Measurements from ENCODE around the gene EHD2. TPM values are rescaled to one million over a fixed set of nuclear protein-coding genes. Genes with fewer than 3 reads are reported as not detected.
"Not testable (repeated sequence)": the region's sequence is repeated elsewhere in the genome, so short reads cannot be mapped to it uniquely, and the experiment has no call there.

Gene EHD2
- polyA plus RNA-seq, 1 donor from 2014 or later = not detected

DNA sequence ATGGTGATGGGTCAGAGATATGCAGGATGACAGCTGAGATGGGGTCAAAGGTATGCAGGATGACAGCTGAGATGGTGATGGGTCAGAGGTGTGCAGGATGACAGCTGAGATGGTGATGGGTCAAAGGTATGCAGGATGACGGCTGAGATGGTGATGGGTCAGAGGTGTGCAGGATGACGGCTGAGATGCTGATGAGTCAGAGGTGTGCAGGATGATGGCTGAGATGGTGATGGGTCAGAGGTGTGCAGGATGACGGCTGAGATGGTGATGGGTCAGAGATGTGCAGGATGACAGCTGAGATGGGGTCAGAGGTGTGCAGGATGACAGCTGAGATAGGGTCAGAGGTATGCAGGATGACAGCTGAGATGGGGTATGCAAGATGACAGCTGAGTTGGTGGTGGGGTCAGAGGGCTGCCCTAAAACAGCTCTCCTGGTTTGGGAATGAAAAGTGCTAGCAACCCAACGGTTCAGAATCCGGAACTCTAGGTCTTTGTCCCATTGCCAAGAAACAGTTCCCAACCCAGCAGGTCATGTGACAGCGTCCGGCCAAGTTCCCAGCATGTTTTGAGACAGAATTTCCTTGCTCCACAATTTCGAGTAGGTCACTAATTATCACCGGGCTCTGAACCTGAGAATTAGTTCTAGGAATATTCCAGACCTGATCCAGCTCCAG lies 68.5 kb downstream of the EHD2 start:
- H3K9me3 ChIP-seq (ENCODE audit: low read length) = no peaks in the 10 kb centered on the region
- H3K4me2 ChIP-seq (ENCODE audit: low read length) = no peak overlapping the region
- no peak overlapping the region for H3K4me3 ChIP-seq (ENCODE audit: low read length)
- no peaks in the 10 kb centered on the region for H3K36me3 ChIP-seq (ENCODE audit: insufficient read depth, low read length)
- no peaks in the 10 kb centered on the region for H3F3A ChIP-seq (ENCODE audit: insufficient read depth, low read length, poor library complexity, severe bottlenecking)
- TF ChIP-seq, protein P1, sequence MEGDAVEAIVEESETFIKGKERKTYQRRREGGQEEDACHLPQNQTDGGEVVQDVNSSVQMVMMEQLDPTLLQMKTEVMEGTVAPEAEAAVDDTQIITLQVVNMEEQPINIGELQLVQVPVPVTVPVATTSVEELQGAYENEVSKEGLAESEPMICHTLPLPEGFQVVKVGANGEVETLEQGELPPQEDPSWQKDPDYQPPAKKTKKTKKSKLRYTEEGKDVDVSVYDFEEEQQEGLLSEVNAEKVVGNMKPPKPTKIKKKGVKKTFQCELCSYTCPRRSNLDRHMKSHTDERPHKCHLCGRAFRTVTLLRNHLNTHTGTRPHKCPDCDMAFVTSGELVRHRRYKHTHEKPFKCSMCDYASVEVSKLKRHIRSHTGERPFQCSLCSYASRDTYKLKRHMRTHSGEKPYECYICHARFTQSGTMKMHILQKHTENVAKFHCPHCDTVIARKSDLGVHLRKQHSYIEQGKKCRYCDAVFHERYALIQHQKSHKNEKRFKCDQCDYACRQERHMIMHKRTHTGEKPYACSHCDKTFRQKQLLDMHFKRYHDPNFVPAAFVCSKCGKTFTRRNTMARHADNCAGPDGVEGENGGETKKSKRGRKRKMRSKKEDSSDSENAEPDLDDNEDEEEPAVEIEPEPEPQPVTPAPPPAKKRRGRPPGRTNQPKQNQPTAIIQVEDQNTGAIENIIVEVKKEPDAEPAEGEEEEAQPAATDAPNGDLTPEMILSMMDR (IDR thresholded peaks at IDR 0.05; ENCODE audit: poor library complexity, severe bottlenecking) = no peak
- no peak for TF ChIP-seq SMC3 (conservative IDR thresholded peaks at IDR 0.05; ENCODE audit: poor library complexity)
- no peak overlapping the region for H3K27ac ChIP-seq (ENCODE audit: low read length)
- H3K9me2 ChIP-seq (ENCODE audit: insufficient read depth, low read length) = no peaks in the 10 kb centered on the region
- H4K20me1 ChIP-seq (ENCODE audit: insufficient read depth) = no peaks in the 10 kb centered on the region
- H3K79me2 ChIP-seq (replicated peaks; ENCODE audit: insufficient read depth, low read length) = peaks cover 14% of the 10 kb centered on the region
- no peak overlapping the region for H2AFZ ChIP-seq (ENCODE audit: low read depth, low read length)
- H3K27me3 ChIP-seq (ENCODE audit: insufficient read depth, low read depth, low read length) = no peaks in the 10 kb centered on the region
- no peak overlapping the region for H3K9ac ChIP-seq (ENCODE audit: low read length)

DNA sequence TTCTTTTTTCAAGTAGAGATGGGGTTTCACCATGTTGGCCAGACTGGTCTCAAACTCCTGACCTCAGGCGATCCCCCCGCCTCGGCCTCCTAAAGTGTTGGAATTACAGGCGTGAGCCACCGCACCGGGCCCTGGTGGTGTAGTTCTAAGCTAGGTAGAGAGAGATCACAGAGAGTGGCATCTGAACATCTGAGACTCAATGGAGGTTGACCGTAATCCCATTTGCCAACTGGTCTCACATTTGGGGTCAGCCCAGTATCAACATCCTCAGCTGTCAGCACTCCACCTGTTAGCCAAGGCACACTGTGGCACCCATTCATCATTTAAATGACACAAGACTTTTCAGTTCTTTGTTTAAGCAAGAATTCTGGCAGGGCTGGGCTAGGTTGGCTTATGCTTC lies 73.3 kb downstream of the EHD2 start:
- no peak overlapping the region for H3K4me2 ChIP-seq (ENCODE audit: low read length)
- H4K20me1 ChIP-seq (ENCODE audit: insufficient read depth) = no peaks in the 10 kb centered on the region
- H3K36me3 ChIP-seq (ENCODE audit: insufficient read depth, low read length) = no peaks in the 10 kb centered on the region
- no peak overlapping the region for H3K27ac ChIP-seq (ENCODE audit: low read length)
- no peak overlapping the region for H3K4me3 ChIP-seq (ENCODE audit: low read length)
- no peak for TF ChIP-seq MXI1 (conservative IDR thresholded peaks at IDR 0.05; ENCODE audit: poor library complexity, severe bottlenecking)
- TF ChIP-seq, protein P2, sequence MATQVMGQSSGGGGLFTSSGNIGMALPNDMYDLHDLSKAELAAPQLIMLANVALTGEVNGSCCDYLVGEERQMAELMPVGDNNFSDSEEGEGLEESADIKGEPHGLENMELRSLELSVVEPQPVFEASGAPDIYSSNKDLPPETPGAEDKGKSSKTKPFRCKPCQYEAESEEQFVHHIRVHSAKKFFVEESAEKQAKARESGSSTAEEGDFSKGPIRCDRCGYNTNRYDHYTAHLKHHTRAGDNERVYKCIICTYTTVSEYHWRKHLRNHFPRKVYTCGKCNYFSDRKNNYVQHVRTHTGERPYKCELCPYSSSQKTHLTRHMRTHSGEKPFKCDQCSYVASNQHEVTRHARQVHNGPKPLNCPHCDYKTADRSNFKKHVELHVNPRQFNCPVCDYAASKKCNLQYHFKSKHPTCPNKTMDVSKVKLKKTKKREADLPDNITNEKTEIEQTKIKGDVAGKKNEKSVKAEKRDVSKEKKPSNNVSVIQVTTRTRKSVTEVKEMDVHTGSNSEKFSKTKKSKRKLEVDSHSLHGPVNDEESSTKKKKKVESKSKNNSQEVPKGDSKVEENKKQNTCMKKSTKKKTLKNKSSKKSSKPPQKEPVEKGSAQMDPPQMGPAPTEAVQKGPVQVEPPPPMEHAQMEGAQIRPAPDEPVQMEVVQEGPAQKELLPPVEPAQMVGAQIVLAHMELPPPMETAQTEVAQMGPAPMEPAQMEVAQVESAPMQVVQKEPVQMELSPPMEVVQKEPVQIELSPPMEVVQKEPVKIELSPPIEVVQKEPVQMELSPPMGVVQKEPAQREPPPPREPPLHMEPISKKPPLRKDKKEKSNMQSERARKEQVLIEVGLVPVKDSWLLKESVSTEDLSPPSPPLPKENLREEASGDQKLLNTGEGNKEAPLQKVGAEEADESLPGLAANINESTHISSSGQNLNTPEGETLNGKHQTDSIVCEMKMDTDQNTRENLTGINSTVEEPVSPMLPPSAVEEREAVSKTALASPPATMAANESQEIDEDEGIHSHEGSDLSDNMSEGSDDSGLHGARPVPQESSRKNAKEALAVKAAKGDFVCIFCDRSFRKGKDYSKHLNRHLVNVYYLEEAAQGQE (IDR thresholded peaks at IDR 0.05; ENCODE audit: borderline replicate concordance) = no peak
- H3K27me3 ChIP-seq (ENCODE audit: insufficient read depth, low read depth, low read length) = no peaks in the 10 kb centered on the region
- no peak overlapping the region for H2AFZ ChIP-seq (ENCODE audit: low read depth, low read length)
- no peaks in the 10 kb centered on the region for H3K9me3 ChIP-seq (ENCODE audit: low read length)
- H3F3A ChIP-seq (ENCODE audit: insufficient read depth, low read length, poor library complexity, severe bottlenecking) = no peaks in the 10 kb centered on the region
- no peak overlapping the region for H3K9ac ChIP-seq (ENCODE audit: low read length)
- no peaks in the 10 kb centered on the region for H3K9me2 ChIP-seq (ENCODE audit: insufficient read depth, low read length)
- H3K79me2 ChIP-seq (replicated peaks; ENCODE audit: insufficient read depth, low read length) = no peaks in the 10 kb centered on the region

DNA sequence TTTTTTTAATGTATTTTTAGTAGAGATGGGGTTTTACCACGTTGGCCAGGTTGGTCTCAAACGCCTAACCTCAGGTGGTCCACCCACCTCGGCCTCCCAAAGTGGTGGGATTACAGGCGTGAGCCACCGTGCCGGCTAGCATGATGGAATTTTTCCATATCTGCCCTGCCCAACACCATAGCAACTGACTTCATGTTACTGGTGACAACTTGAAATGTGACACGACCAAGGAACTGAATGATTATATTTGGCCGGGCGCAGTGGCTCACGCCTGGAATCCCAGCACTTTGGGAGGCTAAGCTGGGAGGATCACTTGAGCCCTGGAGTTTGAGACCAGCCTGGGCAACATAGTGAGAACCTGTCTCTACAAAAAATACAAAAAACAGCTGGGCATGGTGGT lies 74.1 kb downstream of the EHD2 start:
- not testable (repeated sequence) for H3K27me3 ChIP-seq (ENCODE audit: insufficient read depth, low read depth, low read length); H4K20me1 ChIP-seq (ENCODE audit: insufficient read depth); H3F3A ChIP-seq (ENCODE audit: insufficient read depth, low read length, poor library complexity, severe bottlenecking); H2AFZ ChIP-seq (ENCODE audit: low read depth, low read length); H3K9me2 ChIP-seq (ENCODE audit: insufficient read depth, low read length); H3K9ac ChIP-seq (ENCODE audit: low read length); H3K36me3 ChIP-seq (ENCODE audit: insufficient read depth, low read length); H3K4me3 ChIP-seq (ENCODE audit: low read length); H3K9me3 ChIP-seq (ENCODE audit: low read length); H3K4me2 ChIP-seq (ENCODE audit: low read length); H3K27ac ChIP-seq (ENCODE audit: low read length); H3K79me2 ChIP-seq (replicated peaks; ENCODE audit: insufficient read depth, low read length)

DNA sequence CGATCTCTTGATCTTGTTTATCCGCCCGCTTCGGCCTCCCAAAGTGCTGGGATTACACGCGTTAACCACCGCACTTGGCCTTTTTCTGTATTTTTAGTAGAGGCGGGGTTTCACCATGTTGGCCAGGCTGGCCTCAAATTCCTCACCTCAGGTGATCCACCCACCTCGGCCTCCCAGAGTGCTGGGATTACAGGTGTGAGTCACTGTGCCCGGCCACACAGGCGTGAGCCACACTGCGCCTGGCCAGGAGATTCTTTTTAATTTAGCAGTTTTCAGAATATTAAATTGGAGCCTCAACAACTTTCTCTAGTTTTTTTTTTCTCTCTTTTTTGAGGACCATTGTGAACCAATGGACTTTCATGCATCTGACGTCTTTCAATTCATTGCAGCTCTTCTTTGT lies 76.6 kb downstream of the EHD2 start:
- not testable (repeated sequence) for H3K4me3 ChIP-seq (ENCODE audit: low read length); H3K36me3 ChIP-seq (ENCODE audit: insufficient read depth, low read length); H3K9me3 ChIP-seq (ENCODE audit: low read length); H3K9ac ChIP-seq (ENCODE audit: low read length); H2AFZ ChIP-seq (ENCODE audit: low read depth, low read length); H3F3A ChIP-seq (ENCODE audit: insufficient read depth, low read length, poor library complexity, severe bottlenecking); H4K20me1 ChIP-seq (ENCODE audit: insufficient read depth); H3K27me3 ChIP-seq (ENCODE audit: insufficient read depth, low read depth, low read length); H3K4me2 ChIP-seq (ENCODE audit: low read length); H3K9me2 ChIP-seq (ENCODE audit: insufficient read depth, low read length); H3K79me2 ChIP-seq (replicated peaks; ENCODE audit: insufficient read depth, low read length); H3K27ac ChIP-seq (ENCODE audit: low read length)

Data from neural cell (in vitro differentiated cells).